Ascending aorta (tissue), 2 donors: ENCODE results near the gene SPEN. TPM values are rescaled to one million over a fixed set of nuclear protein-coding genes. Genes with fewer than 3 reads are reported as not detected.
"Not testable (repeated sequence)": the region's sequence is repeated elsewhere in the genome, so short reads cannot be mapped to it uniquely, and the experiment has no call there.

Source experiments
- DNase-seq, 2 donors: peaks; one replicate each; pipeline ENCODE4 v3.0.0-alpha.2; 2019; ENCODE audit warnings: low spot score in 2 of 2
- H3K27ac ChIP-seq, 2 donors: fragments of 200-600 bp; sonication (generic); one replicate each; pipeline ENCODE4 v1.5.1; 2016 to 2017; ENCODE audit warnings: mild to moderate bottlenecking in 1 of 2
- H3K27me3 ChIP-seq: fragments of 200-600 bp; sonication (generic); one replicate; pipeline ENCODE4 v1.5.1; 2017
- H3K36me3 ChIP-seq, 2 donors: fragments of 200-600 bp; sonication (generic); one replicate each; pipeline ENCODE4 v1.5.1; 2016
- H3K4me1 ChIP-seq, 2 donors: fragments of 200-600 bp; sonication (generic); one replicate each; pipeline ENCODE4 v1.5.1; 2016 to 2017; ENCODE audit warnings: mild to moderate bottlenecking in 1 of 2
- H3K4me3 ChIP-seq, 2 donors: fragments of 200-600 bp; sonication (generic); one replicate each; pipeline ENCODE4 v1.5.1; 2016 to 2017; ENCODE audit warnings: mild to moderate bottlenecking in 1 of 2
- H3K9me3 ChIP-seq, 2 donors: fragments of 200-600 bp; sonication (generic); one replicate each; pipeline ENCODE4 v1.5.1; 2016
- CTCF ChIP-seq, 3 experiments: fragments of 200-600 bp in 2 of 3; fragments of 450-650 bp in 1 of 3; sonication (generic) in 2 of 3; IDR thresholded peaks; one replicate each; pipeline ENCODE4 v1.5.1; 2016 to 2019; ENCODE audit warnings: antibody characterized with exemption in 3 of 3, mild to moderate bottlenecking in 1 of 3, moderate library complexity in 1 of 3
- intact Hi-C: fragments of 100-400 bp; cut with DNase I; formaldehyde crosslinking; loops from one replicate; pipeline ENCODE4 v1.15.1; 2023
- total RNA-seq: library from RNA; depleted of rRNA; stranded (reverse); fragments of >200 nt; gene quantifications from one replicate; pipeline ENCODE4 v1.1.0, GENCODE V29; 2016

SPEN gene
- total RNA-seq, 1 donor from 2014 or later, result 53.9 TPM

GRCh38 chr1:15885701-15886610, 38.4 kb downstream of the SPEN start:
- peak overlapping the region; percentile 54 to 61 for H3K4me3 ChIP-seq
- peaks cover 9 to 71% of the 10 kb centered on the region in 2 donors for H3K4me1 ChIP-seq
- no peaks in the 10 kb centered on the region for H3K9me3 ChIP-seq
- no peak for TF ChIP-seq CTCF (IDR thresholded peaks at IDR 0.05)
- H3K36me3 ChIP-seq, result peaks cover 0 to 4% of the 10 kb centered on the region in 2 donors
- H3K27me3 ChIP-seq, result no peaks in the 10 kb centered on the region
- DNase-seq, result peak; percentile 98 to 99
- H3K27ac ChIP-seq, result peak overlapping the region; percentile 86 to 91
- intact Hi-C loops, result loop anchor here (1.0 to 5.0 kb wide), 4 partner anchors 37 to 89 kb away; no protein-coding TSS in a partner anchor

GRCh38 chr1:15886611-15887167, 39.2 kb downstream of the SPEN start:
- H3K4me1 ChIP-seq, result peaks cover 9 to 75% of the 10 kb centered on the region in 2 donors
- peaks cover 0 to 4% of the 10 kb centered on the region in 2 donors for H3K36me3 ChIP-seq
- no peak for TF ChIP-seq CTCF (IDR thresholded peaks at IDR 0.05)

GRCh38 chr1:15892857-15893599, 45.5 kb downstream of the SPEN start:
- not testable (repeated sequence) for DNase-seq, H3K27me3 ChIP-seq, H3K4me3 ChIP-seq, H3K36me3 ChIP-seq, H3K9me3 ChIP-seq
- Histone ChIP-seq H3K4me1 (peaks cover 4 to 60% of the 10 kb centered on the region in 2 donors), H3K27ac (peak overlapping the region; percentile 67 to 86)
- intact Hi-C loops, result loop anchor here (5.0 kb wide), 1 partner anchor 44 kb away; no protein-coding TSS in a partner anchor

More at GRCh38 chr1:15886611-15887167, 39.2 kb downstream of the SPEN start:
- H3K27me3 ChIP-seq, result no peaks in the 10 kb centered on the region
- peak overlapping the region; percentile 86 to 91 for H3K27ac ChIP-seq
- peak overlapping the region; percentile 14 to 61 for H3K4me3 ChIP-seq
- no peak for DNase-seq
- intact Hi-C loops, result loop anchor here (1.0 to 5.0 kb wide), 4 partner anchors 37 to 89 kb away; no protein-coding TSS in a partner anchor
- no peaks in the 10 kb centered on the region for H3K9me3 ChIP-seq

GRCh38 chr1:15895233-15895632, 47.7 kb downstream of the SPEN start:
- Histone ChIP-seq H3K4me3 (no peak overlapping the region), H3K27ac (peak overlapping the region; percentile 3 to 86), H3K9me3 (no peaks in the 10 kb centered on the region), H3K27me3 (no peaks in the 10 kb centered on the region), H3K36me3 (no peaks in the 10 kb centered on the region), H3K4me1 (peaks cover 4 to 44% of the 10 kb centered on the region in 2 donors)
- intact Hi-C loops, result no loop called here
- no peak for DNase-seq
- no peak for TF ChIP-seq CTCF (IDR thresholded peaks at IDR 0.05)

- DNase-seq, H3K9me3 ChIP-seq, intact Hi-C loops, H3K27me3 ChIP-seq, H3K4me3 ChIP-seq, H3K36me3 ChIP-seq: not testable (repeated sequence)
- Histone ChIP-seq H3K4me1 (peaks cover 3 to 41% of the 10 kb centered on the region in 2 donors), H3K27ac (peak overlapping the region; percentile 9 to 35)
Observed at GRCh38 chr1:15896841-15897610, 49.5 kb downstream of the SPEN start.

GRCh38 chr1:15899266-15899665, 51.8 kb downstream of the SPEN start:
- H3K27me3 ChIP-seq, result no peaks in the 10 kb centered on the region
- no peak overlapping the region for H3K27ac ChIP-seq
- H3K4me1 ChIP-seq, result peaks cover 7 to 32% of the 10 kb centered on the region in 2 donors
- H3K9me3 ChIP-seq, result no peaks in the 10 kb centered on the region
- no peak overlapping the region for H3K4me3 ChIP-seq
- DNase-seq, result no peak
- TF ChIP-seq CTCF (IDR thresholded peaks at IDR 0.05), result no peak
- intact Hi-C loops, result no loop called here
- no peaks in the 10 kb centered on the region for H3K36me3 ChIP-seq
